GM12878 (cell line): Measurements from ENCODE around the gene SAFB. TPM values are rescaled to one million over a fixed set of nuclear protein-coding genes. Genes with fewer than 3 reads are reported as not detected.
A peak's percentile ranks its signal among the peaks of the same experiment; 100 is the strongest.

Experiments used
- ATAC-seq: fragments of 200-7000 bp; cut with Tn5 transposase; 3 replicates; pipeline ENCODE4 v1.9.1; 2020; ENCODE audit warnings: mild to moderate bottlenecking, moderate library complexity
- BruUV-seq: library from RNA; stranded (reverse); fragments of 400-500 nt; replicated peaks from 2 replicates; lab custom pipeline; 2021; lab: Mats Ljungman, UMichigan
- CTCF ChIA-PET: fragments of 300-600 bp; sonication (Branson Sonifier 250); formaldehyde crosslinking; extraction: SDS; loops from one replicate; lab custom pipeline; 2021; ENCODE audit warnings: inconsistent platforms; lab: Yijun Ruan, JAX
- POLR2A ChIA-PET: fragments of 350-600 bp; formaldehyde crosslinking; extraction: SDS; loops from one replicate; lab custom pipeline; 2021; ENCODE audit warnings: inconsistent platforms; lab: Charles Lee
- RAD21 ChIA-PET: fragments of 300-600 bp; sonication (Branson Sonifier 250); formaldehyde crosslinking; loops from one replicate; lab custom pipeline; 2023; ENCODE audit warnings: antibody characterized with exemption; ENCODE audit not compliant: unreplicated experiment; lab: Charles Lee
- SMC1A ChIA-PET: fragments of 300-600 bp; sonication (Branson Sonifier 250); formaldehyde crosslinking; loops from one replicate; lab custom pipeline; 2023; ENCODE audit not compliant: unreplicated experiment, uncharacterized antibody; lab: Charles Lee
- DNase-seq: peaks from one replicate; pipeline ENCODE4 v3.0.0-alpha.2; 2011; ENCODE audit warnings: low read depth, low spot score
- FAIRE-seq: peaks from 3 replicates; lab custom pipeline; 2011; peaks lifted over from hg19 to GRCh38; lab: Jason Lieb, UNC
- H2AFZ ChIP-seq: 2 replicates; pipeline ENCODE4 v1.6.0; 2011; ENCODE audit warnings: low read depth, low read length, control low read depth; ENCODE audit not compliant: control insufficient read depth
- H3K27ac ChIP-seq: 2 replicates; pipeline ENCODE4 v1.5.1; 2011; ENCODE audit warnings: control low read depth; ENCODE audit not compliant: control insufficient read depth, insufficient read depth
- H3K27me3 ChIP-seq, 2 experiments: replicated peaks in 1 of 2; 2 replicates each; pipeline versions ENCODE4 v1.6.0 to v1.6.1; 2011; ENCODE audit warnings: low read length in 1 of 2; ENCODE audit not compliant: control insufficient read depth in 2 of 2, insufficient read depth in 2 of 2
- H3K36me3 ChIP-seq, 2 experiments: 2 replicates each; pipeline ENCODE4 v1.5.1; 2011; ENCODE audit warnings: low read length in 1 of 2; ENCODE audit not compliant: control insufficient read depth in 2 of 2, insufficient read depth in 2 of 2
- H3K4me1 ChIP-seq: 2 replicates; pipeline ENCODE4 v1.6.1; 2011; ENCODE audit warnings: mild to moderate bottlenecking, low read length, moderate library complexity, mixed read lengths; ENCODE audit not compliant: control insufficient read depth, insufficient read depth
- H3K4me2 ChIP-seq: 2 replicates; pipeline ENCODE4 v1.6.0; 2011; ENCODE audit warnings: control low read depth; ENCODE audit not compliant: control insufficient read depth, insufficient read depth
- H3K4me3 ChIP-seq: fragments of 200-600 bp; sonication (generic); 2 replicates; pipeline ENCODE4 v1.5.1; 2016
- H3K79me2 ChIP-seq: 2 replicates; pipeline ENCODE4 v1.6.0; 2011; ENCODE audit warnings: low read length; ENCODE audit not compliant: control insufficient read depth, insufficient read depth
- H3K9ac ChIP-seq: 2 replicates; pipeline ENCODE4 v1.8.0; 2011; ENCODE audit warnings: low read length, control low read depth, mixed read lengths; ENCODE audit not compliant: control insufficient read depth, insufficient read depth
- H3K9me3 ChIP-seq: replicated peaks from 3 replicates; pipeline ENCODE4 v1.5.1; 2011; ENCODE audit warnings: mild to moderate bottlenecking, low read length; ENCODE audit not compliant: control insufficient read depth, insufficient read depth
- H4K20me1 ChIP-seq: 2 replicates; pipeline ENCODE4 v1.6.0; 2011; ENCODE audit not compliant: control insufficient read depth, insufficient read depth
- ATF7 ChIP-seq: fragments of 450-650 bp; IDR thresholded peaks from 2 replicates; pipeline ENCODE4 v1.6.1; 2016; ENCODE audit warnings: low read depth, mild to moderate bottlenecking
- BACH1 ChIP-seq: fragments of 450-650 bp; IDR thresholded peaks from 2 replicates; pipeline ENCODE4 v1.6.1; 2017; ENCODE audit warnings: mild to moderate bottlenecking, borderline replicate concordance
- CBFB ChIP-seq: IDR thresholded peaks from 2 replicates; pipeline ENCODE4 v1.6.1; 2016; ENCODE audit warnings: antibody characterized with exemption, low read depth
- GABPA ChIP-seq: IDR thresholded peaks from 2 replicates; pipeline ENCODE4 v1.6.1; 2014; ENCODE audit warnings: antibody characterized with exemption, low read depth, mild to moderate bottlenecking, inconsistent platforms
- KDM1A ChIP-seq: fragments of 200-600 bp; sonication (generic); IDR thresholded peaks from 2 replicates; pipeline ENCODE4 v1.6.1; 2016; ENCODE audit warnings: borderline replicate concordance
- MEF2A ChIP-seq: IDR thresholded peaks from 2 replicates; pipeline ENCODE4 v1.6.1; 2011; ENCODE audit warnings: low read depth, mild to moderate bottlenecking, low read length, moderate library complexity; ENCODE audit not compliant: insufficient read depth
- NFIC ChIP-seq: IDR thresholded peaks from 2 replicates; pipeline ENCODE4 v1.6.1; 2012; ENCODE audit warnings: low read depth, mild to moderate bottlenecking, inconsistent platforms, low read length, moderate library complexity
- POLR2AphosphoS5 ChIP-seq: IDR thresholded peaks from 2 replicates; pipeline ENCODE4 v1.6.1; 2011; ENCODE audit warnings: mild to moderate bottlenecking, low read length, inconsistent platforms
- WGBS: methylation state at CpG from one replicate; pipeline ENCODE4 v1.1.6; 2016; ENCODE audit warnings: low lambda C conversion rate; ENCODE audit not compliant: insufficient replicate concordance, insufficient coverage; ENCODE audit errors: missing lambda C conversion rate; 5-methylcytosine and 5-hydroxymethylcytosine counted together
- in situ Hi-C: fragments of 300-500 bp; cut with MboI; formaldehyde crosslinking; loops from 9 replicates; pipeline ENCODE4 v1.14.3; 2018; ENCODE audit warnings: mixed read lengths
- intact Hi-C: fragments of 100-400 bp; cut with micrococcal nuclease; formaldehyde crosslinking; loops from one replicate; pipeline ENCODE4 v1.14.2; 2022; ENCODE audit not compliant: unreplicated experiment
- polyA plus RNA-seq, 11 experiments: library from polyadenylated mRNA; depleted of rRNA in 4 of 11; unstranded in 6 of 11; stranded (reverse) in 5 of 11; fragments of >200 nt; fragmentation: Nextera tagmentation in 4 of 11; fragmentation: Illumina TruSeq in 1 of 11; extraction: Ambion mirVana in 4 of 11; extraction: Trizol in 1 of 11; gene quantifications; 1 replicate in 1 of 11; 2 replicates in 10 of 11; pipeline versions ENCODE4 v1.2.1 to v1.2.3, GENCODE V29; 2011 to 2016; ENCODE audit warnings: inconsistent platforms in 2 of 11, missing spikeins in 2 of 11, low read depth in 1 of 11
- total RNA-seq, 4 experiments: library from RNA; depleted of rRNA in 3 of 4; stranded (reverse); fragments of >200 nt in 3 of 4; fragmentation: Illumina TruSeq in 1 of 4; extraction: Trizol in 1 of 4; gene quantifications; 2 replicates each; pipeline versions ENCODE4 v1.2.1 to v1.2.3, GENCODE V29; 2013 to 2021

Gene SAFB
- total and polyA plus RNA-seq, 10 of the 15 experiments (the other 5 are each of a cell fraction or from before 2014, with no cell fraction given) = 1.6 to 131 (median 61.2) TPM

- H3K9ac ChIP-seq = no peak overlapping the region
- in situ Hi-C loops (no loop called here), intact Hi-C loops (no loop called here)
- TF ChIP-seq CBFB (no peak), KDM1A (no peak), MEF2A (no peak), NFIC (no peak), ATF7 (no peak), GABPA (no peak)
- ChIA-PET CTCF (no interaction called here), RAD21 (no interaction called here), SMC1A (no interaction called here), POLR2A (no interaction called here)
- peaks cover 86% of the 10 kb centered on the region for H3K79me2 ChIP-seq
- H3K4me2 ChIP-seq = no peak overlapping the region; the same call in 1 of the 2 replicates
- no peaks in the 10 kb centered on the region for H3K27me3 ChIP-seq
- peaks cover 24% of the 10 kb centered on the region for H3K4me1 ChIP-seq
- no peaks in the 10 kb centered on the region for H3K9me3 ChIP-seq
- peak overlapping the region; percentile 1; the same call in 1 of the 2 replicates for H3K4me3 ChIP-seq
- FAIRE-seq = no peak
- peaks cover 5% of the 10 kb centered on the region for H4K20me1 ChIP-seq
- H3K27ac ChIP-seq = no peak overlapping the region
- peaks cover 10 to 26% of the 10 kb centered on the region in 2 experiments for H3K36me3 ChIP-seq
- ATAC-seq = no peak
- H2AFZ ChIP-seq = no peak overlapping the region
- whole genome bisulfite sequencing = 85% methylated on average over 9 of the region's 9 CpGs
- no TSS peak for BruUV-seq
- no peak for DNase-seq
Observed at GRCh38 chr19:5631567-5632240, 8.8 kb downstream of the SAFB start.

GRCh38 chr19:5632241-5632612, 9.3 kb downstream of the SAFB start:
- FAIRE-seq (no peak), DNase-seq (no peak), ATAC-seq (no peak)
- peaks cover 4% of the 10 kb centered on the region for H4K20me1 ChIP-seq
- peaks cover 82% of the 10 kb centered on the region for H3K79me2 ChIP-seq
- RAD21 ChIA-PET = no interaction called here
- no peaks in the 10 kb centered on the region for H3K27me3 ChIP-seq
- H3K4me3 ChIP-seq = no peak overlapping the region
- no peak overlapping the region for H2AFZ ChIP-seq
- CTCF ChIA-PET = no interaction called here
- H3K36me3 ChIP-seq = peaks cover 10 to 21% of the 10 kb centered on the region in 2 experiments
- no peak overlapping the region for H3K4me2 ChIP-seq
- SMC1A ChIA-PET = no interaction called here
- POLR2A ChIA-PET = no interaction called here
- H3K9me3 ChIP-seq = no peaks in the 10 kb centered on the region
- WGBS = 76% methylated on average over 4 of the region's 4 CpGs
- H3K9ac ChIP-seq = no peak overlapping the region
- in situ Hi-C loops = no loop called here
- intact Hi-C loops = no loop called here
- no peak for TF ChIP-seq BACH1
- TF ChIP-seq POLR2AphosphoS5 = 0 out of 2 replicates have a peak, but pooled peaks have one; percentile 41
- H3K27ac ChIP-seq = no peak overlapping the region
- BruUV-seq = no TSS peak
- peaks cover 18% of the 10 kb centered on the region for H3K4me1 ChIP-seq
